HEK293T (cell line): ENCODE results near the gene SLC25A13.

Experiments used
- BHLHE40 ChIP-seq: fragments of 450-650 bp; IDR thresholded peaks from 2 replicates; pipeline ENCODE4 v1.6.1; 2016; ENCODE audit warnings: mild to moderate bottlenecking, moderate library complexity, borderline replicate concordance
- CTBP1 ChIP-seq: fragments of 450-650 bp; IDR thresholded peaks from 2 replicates; pipeline ENCODE4 v1.6.1; 2016; ENCODE audit warnings: borderline replicate concordance
- ELF4 ChIP-seq: fragments of 450-650 bp; IDR thresholded peaks from 2 replicates; pipeline ENCODE4 v1.6.1; 2017; ENCODE audit warnings: antibody characterized with exemption
- FOXA1 ChIP-seq: fragments of 450-650 bp; IDR thresholded peaks from 2 replicates; pipeline ENCODE4 v1.6.1; 2016; ENCODE audit warnings: mild to moderate bottlenecking
- FOXM1 ChIP-seq: fragments of 450-650 bp; IDR thresholded peaks from 2 replicates; pipeline ENCODE4 v1.6.1; 2017; ENCODE audit warnings: mild to moderate bottlenecking, borderline replicate concordance
- SP1 ChIP-seq: fragments of 450-650 bp; IDR thresholded peaks from 2 replicates; pipeline ENCODE4 v1.6.1; 2017
- TF ChIP-seq, protein P1 (sequence below): fragments of 450-650 bp; IDR thresholded peaks from 2 replicates; pipeline ENCODE4 v1.6.1; 2016

DNA sequence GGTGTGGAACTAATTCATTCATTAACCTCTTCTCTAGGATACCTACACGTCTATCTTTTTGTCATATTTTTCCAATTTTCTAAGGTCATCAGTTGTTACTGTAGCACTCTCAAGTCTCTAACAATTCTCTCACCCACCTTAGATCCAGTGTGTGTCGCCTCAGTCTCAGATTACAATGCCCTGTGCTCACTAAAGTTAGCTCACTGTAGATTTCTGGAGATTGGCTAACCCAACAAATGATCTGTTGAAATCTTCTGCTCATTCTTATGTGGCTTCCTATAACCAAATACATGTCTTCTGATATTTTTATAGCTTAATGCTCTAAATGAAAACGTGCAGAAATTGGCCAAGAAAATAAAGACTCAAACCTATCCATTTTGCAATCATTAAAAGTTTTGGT, 142.6 kb downstream of the SLC25A13 start:
- TF ChIP-seq, protein P1, sequence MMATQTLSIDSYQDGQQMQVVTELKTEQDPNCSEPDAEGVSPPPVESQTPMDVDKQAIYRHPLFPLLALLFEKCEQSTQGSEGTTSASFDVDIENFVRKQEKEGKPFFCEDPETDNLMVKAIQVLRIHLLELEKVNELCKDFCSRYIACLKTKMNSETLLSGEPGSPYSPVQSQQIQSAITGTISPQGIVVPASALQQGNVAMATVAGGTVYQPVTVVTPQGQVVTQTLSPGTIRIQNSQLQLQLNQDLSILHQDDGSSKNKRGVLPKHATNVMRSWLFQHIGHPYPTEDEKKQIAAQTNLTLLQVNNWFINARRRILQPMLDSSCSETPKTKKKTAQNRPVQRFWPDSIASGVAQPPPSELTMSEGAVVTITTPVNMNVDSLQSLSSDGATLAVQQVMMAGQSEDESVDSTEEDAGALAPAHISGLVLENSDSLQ, result no peak
- TF ChIP-seq FOXM1, result no peak
- TF ChIP-seq FOXA1, result no peak
- TF ChIP-seq BHLHE40, result no peak
- no peak for TF ChIP-seq SP1
- no peak for TF ChIP-seq CTBP1
- no peak for TF ChIP-seq ELF4
